Transverse colon (tissue), 4 donors: ENCODE measurements around the gene INSIG2. TPM values are rescaled to one million over a fixed set of nuclear protein-coding genes. Genes with fewer than 3 reads are reported as not detected.
"Not testable (repeated sequence)": the region's sequence is repeated elsewhere in the genome, so short reads cannot be mapped to it uniquely, and the experiment has no call there.

Source experiments
- DNase-seq: peaks from one replicate; pipeline ENCODE4 v3.0.0-alpha.2; 2019
- H3K27ac ChIP-seq, 4 donors: fragments of 200-600 bp; sonication (generic); 2 replicates each; pipeline ENCODE4 v1.5.1; 2016 to 2018; ENCODE audit warnings: inconsistent platforms in 4 of 4
- H3K27me3 ChIP-seq: fragments of 200-600 bp; sonication (generic); 2 replicates; pipeline ENCODE4 v1.5.1; 2017; ENCODE audit warnings: inconsistent platforms
- H3K36me3 ChIP-seq, 4 donors: fragments of 200-600 bp; sonication (generic); 2 replicates each; pipeline ENCODE4 v1.5.1; 2017 to 2019; ENCODE audit warnings: inconsistent platforms in 4 of 4
- H3K4me1 ChIP-seq, 4 donors: fragments of 200-600 bp; sonication (generic); 2 replicates each; pipeline ENCODE4 v1.5.1; 2017 to 2020; ENCODE audit warnings: inconsistent platforms in 4 of 4
- H3K4me3 ChIP-seq, 4 donors: fragments of 200-600 bp; sonication (generic); 1 replicate in 1 of 4; 2 replicates in 3 of 4; pipeline versions ENCODE4 v1.5.1 to v1.6.1; 2017 to 2019; ENCODE audit warnings: inconsistent platforms in 4 of 4
- H3K9me3 ChIP-seq, 2 donors: fragments of 200-600 bp; sonication (generic); 2 replicates each; pipeline ENCODE4 v1.5.1; 2017 to 2019; ENCODE audit warnings: inconsistent platforms in 2 of 2
- CTCF ChIP-seq, 5 experiments: fragments of 200-600 bp in 3 of 5; fragments of 450-650 bp in 2 of 5; sonication (generic) in 3 of 5; IDR thresholded peaks; 1 replicate in 2 of 5; 2 replicates in 3 of 5; pipeline ENCODE4 v1.5.1; 2016 to 2017; ENCODE audit warnings: antibody characterized with exemption in 5 of 5, inconsistent platforms in 3 of 5, mild to moderate bottlenecking in 2 of 5, moderate library complexity in 1 of 5
- EP300 ChIP-seq: sonication (generic); formaldehyde crosslinking; IDR thresholded peaks from one replicate; pipeline ENCODE4 v1.6.1; 2017; ENCODE audit warnings: antibody characterized with exemption, low read depth
- POLR2A ChIP-seq: fragments of 450-650 bp; IDR thresholded peaks from one replicate; pipeline ENCODE4 v1.6.1; 2016; ENCODE audit warnings: antibody characterized with exemption, mild to moderate bottlenecking, moderate library complexity
- POLR2AphosphoS5 ChIP-seq, 3 donors: sonication (generic); formaldehyde crosslinking; IDR thresholded peaks; one replicate each; pipeline ENCODE4 v1.6.1; 2016; ENCODE audit warnings: antibody characterized with exemption in 3 of 3
- WGBS, 2 donors: methylation state at CpG; one replicate each; pipeline ENCODE4 v1.1.5; 2018; ENCODE audit warnings: low coverage in 1 of 2; 5-methylcytosine and 5-hydroxymethylcytosine counted together
- in situ Hi-C, 4 donors: fragments of 200-750 bp; cut with MboI; loops; one replicate each; pipeline versions ENCODE4 v1.15.0 to v1.15.1; 2017; ENCODE audit warnings: low sequenced_read_pairs in 3 of 4, low pct_ligation_motif_present in 1 of 4, low pct_unique_long_range_greater_than_20kb in 1 of 4
- intact Hi-C: fragments of 100-400 bp; cut with DNase I; formaldehyde crosslinking; loops from one replicate; pipeline ENCODE4 v1.15.1; 2023; ENCODE audit warnings: low total_unique reads
- total RNA-seq, 4 donors: library from RNA; depleted of rRNA; stranded (reverse); fragments of >200 nt; gene quantifications; one replicate each; pipeline ENCODE4 v1.1.0, GENCODE V29; 2016

The INSIG2 gene
- total RNA-seq, 4 donors from 2014 or later: 1.00 to 19.5 (median 12.3) TPM

GRCh38 chr2:118090387-118091139, 2.3 kb downstream of the INSIG2 start:
- H3K27me3 ChIP-seq: no peaks in the 10 kb centered on the region
- H3K27ac ChIP-seq: no peak overlapping the region
- 78 to 82% methylated on average over 5 of the region's 5 CpGs for WGBS, 2 donors
- H3K4me3 ChIP-seq: no peak overlapping the region
- H3K4me1 ChIP-seq: peaks cover 0 to 24% (median 15%) of the 10 kb centered on the region in 4 donors
- no peaks in the 10 kb centered on the region for H3K9me3 ChIP-seq
- intact Hi-C loops (no loop called here), in situ Hi-C loops (no loop called here)
- no peak for DNase-seq
- TF ChIP-seq EP300: no peak
- no peak for TF ChIP-seq POLR2A
- no peaks in the 10 kb centered on the region for H3K36me3 ChIP-seq

- intact Hi-C loops (no loop called here), in situ Hi-C loops (no loop called here)
- Histone ChIP-seq H3K4me1 (peaks cover 0 to 24% (median 15%) of the 10 kb centered on the region in 4 donors), H3K9me3 (no peaks in the 10 kb centered on the region), H3K36me3 (no peaks in the 10 kb centered on the region), H3K4me3 (no peak overlapping the region), H3K27me3 (no peaks in the 10 kb centered on the region), H3K27ac (no peak overlapping the region)
- no peak for TF ChIP-seq POLR2A
- TF ChIP-seq POLR2AphosphoS5 (IDR thresholded peaks at IDR 0.05): no peak
- TF ChIP-seq CTCF (IDR thresholded peaks at IDR 0.05): no peak
- TF ChIP-seq EP300: no peak
- DNase-seq: no peak
- WGBS, 2 donors: 80 to 86% methylated on average over 2 of the region's 2 CpGs
Measured at GRCh38 chr2:118091140-118091478, 2.8 kb downstream of the INSIG2 start.

GRCh38 chr2:118091631-118092030, 3.4 kb downstream of the INSIG2 start:
- in situ Hi-C loops (no loop called here), intact Hi-C loops (no loop called here)
- Histone ChIP-seq H3K36me3 (peaks cover 0 to 4% (median 0%) of the 10 kb centered on the region in 4 donors), H3K4me1 (peaks cover 0 to 24% (median 15%) of the 10 kb centered on the region in 4 donors), H3K4me3 (no peak overlapping the region), H3K9me3 (no peaks in the 10 kb centered on the region), H3K27ac (no peak overlapping the region), H3K27me3 (no peaks in the 10 kb centered on the region)
- no peak for DNase-seq
- TF ChIP-seq EP300 (no peak), CTCF (IDR thresholded peaks at IDR 0.05) (no peak), POLR2AphosphoS5 (IDR thresholded peaks at IDR 0.05) (no peak), POLR2A (no peak)
- 67 to 79% methylated on average over 1 of the region's 1 CpG for WGBS, 2 donors

GRCh38 chr2:118094102-118094501, 5.8 kb downstream of the INSIG2 start:
- H3K27me3 ChIP-seq, in situ Hi-C loops, H3K36me3 ChIP-seq, DNase-seq, H3K4me3 ChIP-seq, H3K9me3 ChIP-seq, H3K27ac ChIP-seq, intact Hi-C loops: not testable (repeated sequence)
- peaks cover 0 to 20% (median 10%) of the 10 kb centered on the region in 4 donors for H3K4me1 ChIP-seq

GRCh38 chr2:118094503-118094902, 6.2 kb downstream of the INSIG2 start:
- no peak for DNase-seq
- in situ Hi-C loops: no loop called here
- no peak overlapping the region for H3K4me3 ChIP-seq
- TF ChIP-seq EP300 (no peak), POLR2A (no peak), POLR2AphosphoS5 (IDR thresholded peaks at IDR 0.05) (no peak), CTCF (IDR thresholded peaks at IDR 0.05) (no peak)
- no peaks in the 10 kb centered on the region for H3K27me3 ChIP-seq
- no peaks in the 10 kb centered on the region for H3K9me3 ChIP-seq
- H3K27ac ChIP-seq: no peak overlapping the region
- WGBS, 2 donors: 69 to 76% methylated on average over 2 of the region's 2 CpGs
- peaks cover 0 to 16% (median 7%) of the 10 kb centered on the region in 4 donors for H3K4me1 ChIP-seq
- peaks cover 0 to 6% (median 0%) of the 10 kb centered on the region in 4 donors for H3K36me3 ChIP-seq
- intact Hi-C loops: no loop called here
